GM21717 (cell line): ENCODE data around the gene ATP8B3.

Source experiments
- ATAC-seq: cut with Tn5 transposase; IDR thresholded peaks from one replicate; pipeline ENCODE4 v1.9.1; 2021; ENCODE audit warnings: mild to moderate bottlenecking, moderate library complexity; ENCODE audit not compliant: unreplicated experiment

The ATP8B3 gene

GRCh38 chr19:1816530-1817298 lies 4.6 kb upstream of the ATP8B3 start:
- ATAC-seq = no peak

GRCh38 chr19:1815605-1816529 lies 3.8 kb upstream of the ATP8B3 start:
- ATAC-seq = no peak

- no peak for ATAC-seq
Observed at GRCh38 chr19:1814833-1815604, 2.9 kb upstream of the ATP8B3 start.

GRCh38 chr19:1814391-1814790 lies 2.3 kb upstream of the ATP8B3 start:
- no peak for ATAC-seq

GRCh38 chr19:1813192-1814182 lies 1.4 kb upstream of the ATP8B3 start:
- no peak for ATAC-seq

- peak; percentile 65 for ATAC-seq
Observed at GRCh38 chr19:1812426-1813191, 533 bp upstream of the ATP8B3 start.

GRCh38 chr19:1811472-1811894 lies 593 bp downstream of the ATP8B3 start:
- ATAC-seq = no peak

GRCh38 chr19:1810439-1811160 lies 1.5 kb downstream of the ATP8B3 start:
- ATAC-seq = no peak

GRCh38 chr19:1809678-1810077 lies 2.4 kb downstream of the ATP8B3 start:
- no peak for ATAC-seq

- ATAC-seq = no peak
Observed at GRCh38 chr19:1808395-1808731, 3.7 kb downstream of the ATP8B3 start.

GRCh38 chr19:1807695-1808394 lies 4.2 kb downstream of the ATP8B3 start:
- ATAC-seq = no peak

- ATAC-seq = no peak
Observed at GRCh38 chr19:1807030-1807694, 4.9 kb downstream of the ATP8B3 start.

- ATAC-seq = no peak
Observed at GRCh38 chr19:1806184-1807029, 5.7 kb downstream of the ATP8B3 start.

- ATAC-seq = no peak
Observed at GRCh38 chr19:1805401-1806183, 6.5 kb downstream of the ATP8B3 start.

- ATAC-seq = no peak
Observed at GRCh38 chr19:1804858-1805257, 7.2 kb downstream of the ATP8B3 start.
